Bronchial epithelial cell (primary cell): ENCODE results near the gene GRK3. TPM values are rescaled to one million over a fixed set of nuclear protein-coding genes. Genes with fewer than 3 reads are reported as not detected.
A peak's percentile ranks its signal among the peaks of the same experiment; 100 is the strongest.

Experiments
- DNase-seq: peaks from one replicate; pipeline ENCODE4 v3.0.0-alpha.2; 2010; ENCODE audit warnings: low read depth
- FAIRE-seq: peaks from 2 replicates; lab custom pipeline; 2011; peaks lifted over from hg19 to GRCh38; lab: Jason Lieb, UNC
- H3K27me3 ChIP-seq: 2 replicates; pipeline ENCODE4 v1.5.1; 2011; ENCODE audit warnings: low read length; ENCODE audit not compliant: control insufficient read depth, insufficient read depth
- H3K36me3 ChIP-seq: 2 replicates; pipeline ENCODE4 v1.5.1; 2011; ENCODE audit warnings: low read length; ENCODE audit not compliant: control insufficient read depth, insufficient read depth
- H3K4me3 ChIP-seq: 2 replicates; pipeline ENCODE4 v1.5.1; 2011; ENCODE audit warnings: mild to moderate bottlenecking, low read depth, low read length, control low read depth
- total RNA-seq: library from RNA; depleted of rRNA; stranded (reverse); fragments of >200 nt; gene quantifications from 2 replicates; pipeline ENCODE4 v1.2.1, GENCODE V29; 2014
- TF ChIP-seq, protein P1 (sequence below): IDR thresholded peaks from 2 replicates; pipeline ENCODE4 v1.5.1; 2011; ENCODE audit warnings: mild to moderate bottlenecking, moderate library complexity, low read length, control low read depth, inconsistent platforms; ENCODE audit not compliant: insufficient read depth, severe bottlenecking

Gene GRK3
- total RNA-seq, 1 donor from 2014 or later = 4.2 TPM

GRCh38 chr22:25757686-25758085 is 193.2 kb downstream of the GRK3 start:
- DNase-seq = peak; percentile 91
- TF ChIP-seq, protein P1, sequence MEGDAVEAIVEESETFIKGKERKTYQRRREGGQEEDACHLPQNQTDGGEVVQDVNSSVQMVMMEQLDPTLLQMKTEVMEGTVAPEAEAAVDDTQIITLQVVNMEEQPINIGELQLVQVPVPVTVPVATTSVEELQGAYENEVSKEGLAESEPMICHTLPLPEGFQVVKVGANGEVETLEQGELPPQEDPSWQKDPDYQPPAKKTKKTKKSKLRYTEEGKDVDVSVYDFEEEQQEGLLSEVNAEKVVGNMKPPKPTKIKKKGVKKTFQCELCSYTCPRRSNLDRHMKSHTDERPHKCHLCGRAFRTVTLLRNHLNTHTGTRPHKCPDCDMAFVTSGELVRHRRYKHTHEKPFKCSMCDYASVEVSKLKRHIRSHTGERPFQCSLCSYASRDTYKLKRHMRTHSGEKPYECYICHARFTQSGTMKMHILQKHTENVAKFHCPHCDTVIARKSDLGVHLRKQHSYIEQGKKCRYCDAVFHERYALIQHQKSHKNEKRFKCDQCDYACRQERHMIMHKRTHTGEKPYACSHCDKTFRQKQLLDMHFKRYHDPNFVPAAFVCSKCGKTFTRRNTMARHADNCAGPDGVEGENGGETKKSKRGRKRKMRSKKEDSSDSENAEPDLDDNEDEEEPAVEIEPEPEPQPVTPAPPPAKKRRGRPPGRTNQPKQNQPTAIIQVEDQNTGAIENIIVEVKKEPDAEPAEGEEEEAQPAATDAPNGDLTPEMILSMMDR = no peak
- Histone ChIP-seq H3K27me3 (no peaks in the 10 kb centered on the region), H3K36me3 (no peaks in the 10 kb centered on the region), H3K4me3 (no peak overlapping the region)
- no peak for FAIRE-seq

GRCh38 chr22:25758316-25758715 is 193.8 kb downstream of the GRK3 start:
- DNase-seq (peak; percentile 77), FAIRE-seq (no peak)
- H3K27me3 ChIP-seq = no peaks in the 10 kb centered on the region
- TF ChIP-seq, protein P1 = no peak
- no peaks in the 10 kb centered on the region for H3K36me3 ChIP-seq
- no peak overlapping the region for H3K4me3 ChIP-seq

DNA sequence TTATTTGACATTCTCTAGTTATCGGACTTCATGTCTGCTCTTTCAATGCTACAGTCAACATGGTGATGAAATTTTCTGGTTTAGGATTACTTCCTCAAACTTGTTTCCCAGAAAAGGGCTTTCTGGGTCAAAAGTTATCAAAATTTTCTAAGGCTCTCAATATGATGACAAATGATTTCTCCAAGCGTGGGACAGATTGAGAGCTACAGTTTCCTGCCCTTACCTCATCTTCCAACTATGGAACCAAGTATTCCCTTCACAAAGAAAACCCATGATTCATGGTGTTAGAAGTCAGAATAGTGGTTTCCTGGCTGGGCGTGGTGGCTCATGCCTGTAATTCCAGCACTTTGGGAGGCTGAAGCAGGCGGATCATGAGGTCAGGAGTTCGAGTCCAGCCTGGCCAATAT is 195.4 kb downstream of the GRK3 start:
- Histone ChIP-seq H3K4me3 (no peak overlapping the region), H3K36me3 (no peaks in the 10 kb centered on the region), H3K27me3 (no peaks in the 10 kb centered on the region)
- DNase-seq = peak; percentile 99
- no peak for FAIRE-seq
- TF ChIP-seq, protein P1 = no peak

DNA sequence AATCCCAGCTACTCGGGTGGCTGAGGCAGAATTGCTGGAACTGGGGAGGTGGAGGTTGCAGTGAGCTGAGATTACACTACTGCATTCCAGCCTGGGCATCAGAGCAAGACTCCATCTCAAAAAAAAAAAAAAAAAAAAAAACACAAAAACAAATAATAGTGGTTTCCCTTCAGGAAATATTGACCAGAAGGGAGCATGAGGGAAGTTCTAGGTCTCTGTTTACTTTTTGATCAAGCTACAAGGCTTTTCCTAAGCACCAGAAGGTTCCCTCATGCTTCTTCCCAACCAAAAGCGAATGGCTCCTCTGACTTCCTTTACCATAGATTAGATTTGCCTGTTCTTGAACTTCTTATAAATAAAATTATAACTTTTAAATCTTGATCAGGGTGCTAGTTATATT is 195.8 kb downstream of the GRK3 start:
- FAIRE-seq (no peak), DNase-seq (no peak)
- TF ChIP-seq, protein P1 = no peak
- Histone ChIP-seq H3K27me3 (no peaks in the 10 kb centered on the region), H3K4me3 (no peak overlapping the region), H3K36me3 (no peaks in the 10 kb centered on the region)

DNA sequence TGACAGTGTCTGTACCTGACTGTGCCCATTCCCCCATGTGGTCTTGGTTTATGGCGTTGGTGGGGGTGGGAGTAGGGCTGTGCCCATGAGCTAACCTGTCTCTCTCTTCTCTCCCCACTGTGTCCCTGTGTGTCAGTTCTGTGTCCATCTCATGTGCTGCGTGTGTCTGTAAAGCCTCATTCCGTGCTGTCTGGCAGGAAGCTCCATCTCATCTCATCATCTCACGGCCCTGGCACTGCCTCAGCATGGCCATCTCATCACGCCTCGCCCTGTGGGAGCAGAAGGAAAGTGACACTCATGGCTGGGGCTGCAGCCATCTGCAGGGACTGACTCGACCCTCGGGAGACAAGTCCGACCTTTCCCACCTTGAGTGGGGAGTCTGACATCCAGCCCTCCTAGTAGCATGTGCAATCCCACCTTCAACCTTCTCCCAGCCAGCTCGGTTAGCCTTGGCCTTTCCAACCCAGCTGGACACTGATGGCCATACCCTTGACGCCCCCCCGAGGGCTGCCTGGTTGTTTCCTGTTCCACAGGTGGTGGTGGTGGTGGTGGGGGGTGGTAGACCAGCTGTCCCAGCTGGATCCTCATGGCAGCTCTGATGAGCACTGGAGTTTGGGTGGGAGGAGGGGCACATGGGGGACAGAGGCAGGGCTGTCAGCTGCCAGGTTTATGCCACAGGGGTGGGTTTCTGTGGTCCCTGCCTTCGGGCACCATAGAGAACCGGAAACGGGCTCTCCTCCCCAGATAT is 196.5 kb downstream of the GRK3 start:
- no peaks in the 10 kb centered on the region for H3K27me3 ChIP-seq
- FAIRE-seq (peak; percentile 43), DNase-seq (no peak)
- TF ChIP-seq, protein P1 = no peak
- no peaks in the 10 kb centered on the region for H3K36me3 ChIP-seq
- no peak overlapping the region for H3K4me3 ChIP-seq

DNA sequence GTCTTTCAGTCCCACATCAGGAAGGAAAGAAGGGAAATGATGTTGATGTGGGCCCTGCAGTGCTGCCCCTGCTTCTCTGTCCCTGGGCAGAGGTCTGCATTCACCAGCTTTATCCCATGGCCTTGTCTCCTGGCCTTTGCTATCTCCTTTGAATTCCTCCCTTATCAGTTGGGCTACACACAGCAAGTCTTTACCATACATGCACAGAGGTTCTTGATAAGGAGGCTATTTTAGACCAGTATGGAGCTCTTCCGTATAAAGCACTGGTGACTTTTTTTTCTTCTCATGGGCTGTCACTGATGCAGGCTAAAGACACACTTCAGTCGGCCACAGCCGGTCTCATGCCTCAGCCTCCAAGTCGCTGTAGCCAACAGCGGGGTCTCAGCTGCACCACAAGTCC is 197.7 kb downstream of the GRK3 start:
- DNase-seq (no peak), FAIRE-seq (no peak)
- Histone ChIP-seq H3K27me3 (no peaks in the 10 kb centered on the region), H3K36me3 (no peaks in the 10 kb centered on the region), H3K4me3 (no peak overlapping the region)
- TF ChIP-seq, protein P1 = no peak
